Hepatocyte (in vitro differentiated cells): ENCODE data around the gene TUBAL3.
A peak's percentile ranks its signal among the peaks of the same experiment; 100 is the strongest.

Experiments
- EZH2 ChIP-seq: fragments of 200-600 bp; sonication (generic); IDR thresholded peaks from 2 replicates; pipeline ENCODE4 v1.6.1; 2016; ENCODE audit warnings: antibody characterized with exemption, mild to moderate bottlenecking, borderline replicate concordance
- EZH2phosphoT487 ChIP-seq: fragments of 200-600 bp; sonication (generic); IDR thresholded peaks from one replicate; pipeline ENCODE4 v1.6.1; 2018; ENCODE audit warnings: antibody characterized with exemption, mild to moderate bottlenecking, low read depth, moderate library complexity; ENCODE audit not compliant: unreplicated experiment, severe bottlenecking
- TF ChIP-seq, protein P1 (sequence below): fragments of 200-600 bp; sonication (generic); IDR thresholded peaks from 2 replicates; pipeline ENCODE4 v1.5.1; 2016; ENCODE audit warnings: antibody characterized with exemption, mild to moderate bottlenecking; ENCODE audit not compliant: poor library complexity

DNA sequence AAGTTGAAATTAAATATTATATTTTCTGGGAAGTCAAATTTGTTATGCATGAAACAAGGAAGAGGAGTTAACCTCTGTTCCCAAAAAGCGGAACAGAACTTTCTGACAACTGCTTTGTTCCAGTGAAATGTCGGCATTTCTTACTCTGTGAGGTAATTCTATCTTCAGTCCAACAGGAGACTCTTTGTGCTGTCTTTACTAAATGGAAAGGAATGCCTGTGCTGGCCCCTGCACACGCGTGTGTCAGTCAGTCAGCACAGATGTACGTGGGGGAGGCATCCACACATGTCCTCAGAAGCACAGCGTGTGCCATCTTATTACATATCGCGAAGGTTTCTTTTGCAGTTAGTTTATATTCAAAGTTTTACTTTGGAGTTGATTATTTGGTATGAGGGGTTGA lies 45.2 kb upstream of the TUBAL3 start:
- TF ChIP-seq, protein P1, sequence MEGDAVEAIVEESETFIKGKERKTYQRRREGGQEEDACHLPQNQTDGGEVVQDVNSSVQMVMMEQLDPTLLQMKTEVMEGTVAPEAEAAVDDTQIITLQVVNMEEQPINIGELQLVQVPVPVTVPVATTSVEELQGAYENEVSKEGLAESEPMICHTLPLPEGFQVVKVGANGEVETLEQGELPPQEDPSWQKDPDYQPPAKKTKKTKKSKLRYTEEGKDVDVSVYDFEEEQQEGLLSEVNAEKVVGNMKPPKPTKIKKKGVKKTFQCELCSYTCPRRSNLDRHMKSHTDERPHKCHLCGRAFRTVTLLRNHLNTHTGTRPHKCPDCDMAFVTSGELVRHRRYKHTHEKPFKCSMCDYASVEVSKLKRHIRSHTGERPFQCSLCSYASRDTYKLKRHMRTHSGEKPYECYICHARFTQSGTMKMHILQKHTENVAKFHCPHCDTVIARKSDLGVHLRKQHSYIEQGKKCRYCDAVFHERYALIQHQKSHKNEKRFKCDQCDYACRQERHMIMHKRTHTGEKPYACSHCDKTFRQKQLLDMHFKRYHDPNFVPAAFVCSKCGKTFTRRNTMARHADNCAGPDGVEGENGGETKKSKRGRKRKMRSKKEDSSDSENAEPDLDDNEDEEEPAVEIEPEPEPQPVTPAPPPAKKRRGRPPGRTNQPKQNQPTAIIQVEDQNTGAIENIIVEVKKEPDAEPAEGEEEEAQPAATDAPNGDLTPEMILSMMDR, result peak; percentile 12
- TF ChIP-seq EZH2, result no peak
- TF ChIP-seq EZH2phosphoT487, result no peak
